Hepatocyte (in vitro differentiated cells): ENCODE results near the gene OSGIN1. TPM values are rescaled to one million over a fixed set of nuclear protein-coding genes. Genes with fewer than 3 reads are reported as not detected.

Source experiments
- DNase-seq: peaks from one replicate; pipeline ENCODE4 v3.0.0-alpha.2; 2016; ENCODE audit warnings: low spot score
- H2AFZ ChIP-seq: fragments of 200-600 bp; sonication (generic); 2 replicates; pipeline ENCODE4 v1.6.0; 2016; ENCODE audit warnings: antibody characterized with exemption, mild to moderate bottlenecking
- H3K27ac ChIP-seq: fragments of 200-600 bp; sonication (generic); 2 replicates; pipeline ENCODE4 v1.5.1; 2016; ENCODE audit warnings: mild to moderate bottlenecking
- H3K27me3 ChIP-seq: fragments of 200-600 bp; sonication (generic); 2 replicates; pipeline ENCODE4 v1.6.1; 2016
- H3K36me3 ChIP-seq: fragments of 200-600 bp; sonication (generic); replicated peaks from 2 replicates; pipeline ENCODE4 v1.5.1; 2016; ENCODE audit warnings: low read depth; ENCODE audit not compliant: insufficient read depth
- H3K4me1 ChIP-seq: fragments of 200-600 bp; sonication (generic); 2 replicates; pipeline ENCODE4 v1.5.1; 2016; ENCODE audit warnings: mild to moderate bottlenecking, moderate library complexity; ENCODE audit not compliant: insufficient read depth
- H3K4me2 ChIP-seq: fragments of 200-600 bp; sonication (generic); 2 replicates; pipeline ENCODE4 v1.6.0; 2016
- H3K4me3 ChIP-seq: fragments of 200-600 bp; sonication (generic); 2 replicates; pipeline ENCODE4 v1.5.1; 2016; ENCODE audit warnings: mild to moderate bottlenecking
- H3K79me2 ChIP-seq: fragments of 200-600 bp; sonication (generic); 2 replicates; pipeline ENCODE4 v1.6.0; 2017; ENCODE audit warnings: mild to moderate bottlenecking
- H3K9me2 ChIP-seq: fragments of 200-600 bp; sonication (generic); replicated peaks from 2 replicates; pipeline ENCODE4 v1.6.0; 2017; ENCODE audit warnings: mild to moderate bottlenecking; ENCODE audit not compliant: insufficient read depth
- H3K9me3 ChIP-seq: fragments of 200-600 bp; sonication (generic); 2 replicates; pipeline ENCODE4 v1.5.1; 2016; ENCODE audit warnings: low read depth, mild to moderate bottlenecking
- H4K20me1 ChIP-seq: fragments of 200-600 bp; sonication (generic); 2 replicates; pipeline ENCODE4 v1.6.0; 2016; ENCODE audit warnings: mild to moderate bottlenecking; ENCODE audit not compliant: insufficient read depth, poor library complexity, severe bottlenecking
- CTCF ChIP-seq: fragments of 200-600 bp; sonication (generic); IDR thresholded peaks from 2 replicates; pipeline ENCODE4 v1.5.1; 2016; ENCODE audit warnings: antibody characterized with exemption, mild to moderate bottlenecking; ENCODE audit not compliant: poor library complexity
- EZH2 ChIP-seq: fragments of 200-600 bp; sonication (generic); IDR thresholded peaks from 2 replicates; pipeline ENCODE4 v1.6.1; 2016; ENCODE audit warnings: antibody characterized with exemption, mild to moderate bottlenecking, borderline replicate concordance
- EZH2phosphoT487 ChIP-seq: fragments of 200-600 bp; sonication (generic); IDR thresholded peaks from one replicate; pipeline ENCODE4 v1.6.1; 2018; ENCODE audit warnings: antibody characterized with exemption, mild to moderate bottlenecking, low read depth, moderate library complexity; ENCODE audit not compliant: unreplicated experiment, severe bottlenecking
- WGBS: methylation state at CpG from one replicate; pipeline ENCODE4 v1.1.6; 2016; ENCODE audit warnings: low lambda C conversion rate; ENCODE audit errors: missing lambda C conversion rate; 5-methylcytosine and 5-hydroxymethylcytosine counted together
- polyA plus RNA-seq: library from polyadenylated mRNA; unstranded; fragments of >200 nt; fragmentation: Nextera tagmentation; extraction: Ambion mirVana; gene quantifications from 2 replicates; pipeline ENCODE4 v1.2.1, GENCODE V29; 2016
- total RNA-seq: library from RNA; depleted of rRNA; stranded (reverse); fragments of >200 nt; gene quantifications from 2 replicates; pipeline ENCODE4 v1.2.3, GENCODE V29; 2014

The OSGIN1 gene
- total and polyA plus RNA-seq, 2 experiments from 2014 or later, result 1.9 to 10.0 TPM

GRCh38 chr16:83920894-83921491 lies 32.0 kb upstream of the OSGIN1 start:
- Histone ChIP-seq H3K4me3 (no peak overlapping the region), H3K27ac (no peak overlapping the region), H3K36me3 (no peaks in the 10 kb centered on the region), H3K9me3 (no peaks in the 10 kb centered on the region), H4K20me1 (no peaks in the 10 kb centered on the region), H3K4me2 (no peak overlapping the region), H3K9me2 (no peaks in the 10 kb centered on the region), H3K27me3 (no peaks in the 10 kb centered on the region), H3K79me2 (no peaks in the 10 kb centered on the region), H2AFZ (no peak overlapping the region), H3K4me1 (no peaks in the 10 kb centered on the region)
- no peak for DNase-seq
- WGBS, result 94% methylated on average over 1 of the region's 2 CpGs
- TF ChIP-seq EZH2 (no peak), EZH2phosphoT487 (no peak)

- no peaks in the 10 kb centered on the region for H3K9me2 ChIP-seq
- WGBS, result 91% methylated on average over 29 of the region's 31 CpGs
- no peak overlapping the region for H3K4me2 ChIP-seq
- H3K36me3 ChIP-seq, result no peaks in the 10 kb centered on the region
- H3K27me3 ChIP-seq, result no peaks in the 10 kb centered on the region
- TF ChIP-seq EZH2phosphoT487 (no peak), CTCF (no peak), EZH2 (no peak)
- H4K20me1 ChIP-seq, result no peaks in the 10 kb centered on the region
- H3K4me3 ChIP-seq, result no peak overlapping the region
- DNase-seq, result no peak
- H2AFZ ChIP-seq, result no peak overlapping the region
- H3K9me3 ChIP-seq, result no peaks in the 10 kb centered on the region
- H3K79me2 ChIP-seq, result no peaks in the 10 kb centered on the region
- no peak overlapping the region for H3K27ac ChIP-seq
- peaks cover 4% of the 10 kb centered on the region for H3K4me1 ChIP-seq
Observed at GRCh38 chr16:83923581-83924365, 29.3 kb upstream of the OSGIN1 start.

GRCh38 chr16:83924686-83925085 lies 28.4 kb upstream of the OSGIN1 start:
- 92% methylated on average over 13 of the region's 13 CpGs for WGBS

More at GRCh38 chr16:83924686-83925085, 28.4 kb upstream of the OSGIN1 start:
- H3K4me2 ChIP-seq, result no peak overlapping the region
- no peak overlapping the region for H3K27ac ChIP-seq
- H2AFZ ChIP-seq, result no peak overlapping the region
- no peaks in the 10 kb centered on the region for H4K20me1 ChIP-seq
- no peaks in the 10 kb centered on the region for H3K27me3 ChIP-seq
- H3K9me3 ChIP-seq, result no peaks in the 10 kb centered on the region
- no peaks in the 10 kb centered on the region for H3K79me2 ChIP-seq
- H3K9me2 ChIP-seq, result no peaks in the 10 kb centered on the region
- TF ChIP-seq EZH2, result no peak
- no peak for TF ChIP-seq CTCF
- H3K36me3 ChIP-seq, result no peaks in the 10 kb centered on the region
- no peak for DNase-seq
- H3K4me1 ChIP-seq, result peaks cover 4% of the 10 kb centered on the region
- no peak overlapping the region for H3K4me3 ChIP-seq
